Progenitor cell of endocrine pancreas (in vitro differentiated cells): ENCODE data around the gene IQCE. TPM values are rescaled to one million over a fixed set of nuclear protein-coding genes. Genes with fewer than 3 reads are reported as not detected.

Source experiments
- DNase-seq: peaks from one replicate; pipeline ENCODE4 v3.0.0; 2021; ENCODE audit warnings: low spot score; ENCODE audit not compliant: unreplicated experiment
- H3K27ac Mint-ChIP-seq: 2 replicates; pipeline ENCODE4 v1.8.0; 2021; ENCODE audit warnings: mild to moderate bottlenecking, moderate library complexity, mixed read lengths
- H3K27me3 Mint-ChIP-seq: 2 replicates; pipeline ENCODE4 v1.8.0; 2021; ENCODE audit warnings: mixed read lengths
- H3K36me3 Mint-ChIP-seq: 2 replicates; pipeline ENCODE4 v1.8.0; 2022; ENCODE audit warnings: mixed read lengths; ENCODE audit not compliant: insufficient read depth
- H3K4me1 Mint-ChIP-seq: 2 replicates; pipeline ENCODE4 v1.8.0; 2021; ENCODE audit warnings: low read depth, mixed read lengths
- H3K4me3 Mint-ChIP-seq: 2 replicates; pipeline ENCODE4 v1.8.0; 2021; ENCODE audit warnings: low read depth, mild to moderate bottlenecking, moderate library complexity, mixed read lengths
- H3K9me3 Mint-ChIP-seq: 2 replicates; pipeline ENCODE4 v1.8.0; 2021; ENCODE audit warnings: low read depth, mixed read lengths
- total RNA-seq: library from RNA; stranded (reverse); gene quantifications from 2 replicates; pipeline ENCODE4 v1.2.1, GENCODE V29; 2021
- TF ChIP-seq, protein P1 (sequence below): fragments of 200-600 bp; sonication (generic); IDR thresholded peaks from one replicate; pipeline ENCODE4 v1.5.0; 2021; ENCODE audit warnings: antibody characterized with exemption, mild to moderate bottlenecking; ENCODE audit not compliant: unreplicated experiment

The IQCE gene
- total RNA-seq, 1 donor from 2014 or later: 32.5 TPM

DNA sequence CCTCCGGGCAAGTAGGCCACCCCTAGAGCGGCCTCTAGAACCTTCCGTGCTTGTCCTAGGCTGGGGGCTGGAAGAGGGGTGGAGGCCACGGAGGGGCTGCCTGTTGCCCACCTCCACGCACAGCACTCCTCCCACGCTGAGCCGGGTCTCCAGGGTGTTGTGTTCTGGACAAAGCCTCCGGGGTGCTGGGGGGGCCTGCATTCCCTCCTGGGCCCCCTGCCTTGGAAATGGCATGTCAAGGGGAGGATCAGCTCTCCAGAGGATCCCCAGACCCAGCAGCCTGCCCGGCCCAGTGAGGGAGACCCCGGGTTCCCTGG lies 64.9 kb downstream of the IQCE start:
- Mint-ChIP-seq H3K27ac (no peak overlapping the region), H3K4me3 (no peak overlapping the region), H3K4me1 (peaks cover 10% of the 10 kb centered on the region), H3K9me3 (no peaks in the 10 kb centered on the region), H3K36me3 (no peaks in the 10 kb centered on the region), H3K27me3 (peaks cover 15% of the 10 kb centered on the region)
- TF ChIP-seq, protein P1, sequence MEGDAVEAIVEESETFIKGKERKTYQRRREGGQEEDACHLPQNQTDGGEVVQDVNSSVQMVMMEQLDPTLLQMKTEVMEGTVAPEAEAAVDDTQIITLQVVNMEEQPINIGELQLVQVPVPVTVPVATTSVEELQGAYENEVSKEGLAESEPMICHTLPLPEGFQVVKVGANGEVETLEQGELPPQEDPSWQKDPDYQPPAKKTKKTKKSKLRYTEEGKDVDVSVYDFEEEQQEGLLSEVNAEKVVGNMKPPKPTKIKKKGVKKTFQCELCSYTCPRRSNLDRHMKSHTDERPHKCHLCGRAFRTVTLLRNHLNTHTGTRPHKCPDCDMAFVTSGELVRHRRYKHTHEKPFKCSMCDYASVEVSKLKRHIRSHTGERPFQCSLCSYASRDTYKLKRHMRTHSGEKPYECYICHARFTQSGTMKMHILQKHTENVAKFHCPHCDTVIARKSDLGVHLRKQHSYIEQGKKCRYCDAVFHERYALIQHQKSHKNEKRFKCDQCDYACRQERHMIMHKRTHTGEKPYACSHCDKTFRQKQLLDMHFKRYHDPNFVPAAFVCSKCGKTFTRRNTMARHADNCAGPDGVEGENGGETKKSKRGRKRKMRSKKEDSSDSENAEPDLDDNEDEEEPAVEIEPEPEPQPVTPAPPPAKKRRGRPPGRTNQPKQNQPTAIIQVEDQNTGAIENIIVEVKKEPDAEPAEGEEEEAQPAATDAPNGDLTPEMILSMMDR: no peak
- DNase-seq: no peak

DNA sequence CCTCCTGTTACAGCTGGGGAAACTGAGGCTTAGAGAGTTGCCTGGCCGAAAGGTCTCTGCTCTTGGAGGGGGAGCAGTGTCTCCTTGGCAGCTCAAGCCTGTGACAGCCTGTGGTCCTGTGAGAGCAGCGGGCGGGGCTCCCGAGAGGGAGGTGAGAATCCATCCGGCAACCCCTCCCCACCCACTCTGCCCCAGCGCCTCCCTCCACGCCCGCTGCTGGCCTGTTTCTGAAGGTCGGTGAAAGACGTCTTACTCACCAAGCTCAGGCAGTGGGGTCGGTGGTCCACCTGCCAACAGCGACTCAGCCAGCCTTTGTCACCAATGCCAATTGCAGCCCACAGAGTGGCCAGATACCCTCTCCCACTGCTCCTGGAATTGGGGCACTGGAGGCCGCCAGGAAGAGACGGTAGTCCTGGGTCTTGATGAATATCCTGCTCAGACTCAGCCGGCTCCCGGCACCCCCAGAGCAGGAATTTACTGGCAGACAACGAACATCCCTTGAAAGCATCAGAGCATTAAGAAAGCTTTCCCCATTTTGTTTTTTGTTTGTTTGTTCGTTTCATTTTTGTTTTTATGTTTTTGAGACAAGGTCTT lies 65.6 kb downstream of the IQCE start:
- peaks cover 13% of the 10 kb centered on the region for H3K27me3 Mint-ChIP-seq
- no peaks in the 10 kb centered on the region for H3K36me3 Mint-ChIP-seq
- H3K4me1 Mint-ChIP-seq: peaks cover 10% of the 10 kb centered on the region
- DNase-seq: no peak
- TF ChIP-seq, protein P1: no peak
- H3K4me3 Mint-ChIP-seq: no peak overlapping the region
- H3K9me3 Mint-ChIP-seq: no peaks in the 10 kb centered on the region
- no peak overlapping the region for H3K27ac Mint-ChIP-seq

DNA sequence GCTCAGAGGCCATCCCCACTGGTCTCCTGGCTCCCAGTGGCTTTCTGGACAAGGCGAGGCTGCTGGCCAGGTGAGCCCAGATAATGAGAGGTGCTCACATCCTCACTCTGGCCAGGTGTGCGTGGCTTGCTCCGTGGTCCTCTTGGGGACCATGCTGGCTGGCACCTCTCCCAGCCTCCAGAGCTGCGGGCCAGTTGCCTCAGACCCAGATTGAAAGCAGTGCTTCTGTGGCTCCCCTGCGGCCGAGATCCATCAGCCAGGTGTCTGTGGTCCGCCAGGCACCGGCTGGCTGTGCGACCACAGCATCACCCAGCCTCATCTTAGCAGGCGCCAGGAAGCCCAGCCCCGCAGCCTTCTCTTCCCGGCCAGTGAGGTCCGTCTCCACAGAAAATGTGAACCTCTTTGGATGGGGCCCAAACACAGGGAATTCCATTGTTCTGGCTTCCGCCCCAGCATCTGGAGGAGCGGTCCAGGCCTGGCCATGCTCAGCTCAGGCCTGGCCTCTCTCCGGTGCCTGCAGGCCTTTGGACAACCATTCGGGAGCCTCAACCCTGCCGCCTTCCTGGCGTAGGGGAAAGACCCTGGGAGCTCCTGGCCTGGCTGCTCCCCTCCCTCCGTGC lies 67.8 kb downstream of the IQCE start:
- H3K4me1 Mint-ChIP-seq: peaks cover 10% of the 10 kb centered on the region
- peaks cover 3% of the 10 kb centered on the region for H3K27me3 Mint-ChIP-seq
- H3K36me3 Mint-ChIP-seq: no peaks in the 10 kb centered on the region
- TF ChIP-seq, protein P1: no peak
- no peak for DNase-seq
- no peaks in the 10 kb centered on the region for H3K9me3 Mint-ChIP-seq
- no peak overlapping the region for H3K27ac Mint-ChIP-seq
- no peak overlapping the region for H3K4me3 Mint-ChIP-seq

DNA sequence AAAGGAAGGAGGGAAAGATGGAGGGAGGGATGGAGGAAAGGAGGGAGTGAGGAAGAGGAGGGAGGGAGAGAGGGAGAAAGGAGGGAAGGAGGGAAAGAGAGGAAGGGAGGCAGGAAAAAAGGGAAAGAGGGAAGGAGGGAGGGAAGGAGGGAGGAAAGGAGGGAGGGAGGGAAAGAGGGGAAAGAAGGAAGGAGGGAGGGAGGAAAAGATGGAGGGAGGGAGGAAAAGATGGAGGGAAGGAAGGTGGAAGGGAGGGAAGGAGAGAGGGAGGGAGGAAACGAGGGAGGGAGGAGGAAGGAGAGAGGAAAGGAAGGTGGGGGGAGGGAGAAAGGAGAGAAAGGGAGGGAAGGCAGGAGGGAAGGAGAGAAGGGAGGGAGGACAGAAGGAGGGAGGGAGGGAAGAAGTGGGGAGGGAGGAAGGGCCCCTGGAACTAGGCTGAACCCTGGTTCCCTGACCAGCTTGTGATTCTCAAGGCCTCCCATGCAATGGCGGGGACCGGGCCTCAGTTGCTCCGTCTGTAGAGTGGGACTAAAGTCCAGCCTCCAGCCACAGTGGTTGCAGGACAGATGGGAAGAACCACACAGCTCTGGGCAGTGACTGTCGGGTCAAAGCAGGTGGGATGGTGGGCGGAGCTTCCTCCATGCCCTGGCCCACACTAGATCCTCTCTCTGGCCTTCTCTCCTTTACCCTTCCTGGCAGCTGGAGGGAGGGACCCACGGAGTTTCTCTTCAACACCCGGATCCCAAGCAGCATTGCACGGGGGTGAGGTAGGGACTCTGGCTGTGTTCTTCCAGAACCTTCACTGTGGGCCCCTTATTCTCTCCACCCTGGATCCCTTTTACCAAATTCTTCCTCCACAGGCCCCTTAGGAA lies 68.7 kb downstream of the IQCE start:
- no peak for DNase-seq
- H3K27me3 Mint-ChIP-seq: peaks cover 3% of the 10 kb centered on the region
- no peaks in the 10 kb centered on the region for H3K9me3 Mint-ChIP-seq
- TF ChIP-seq, protein P1: no peak
- peaks cover 6% of the 10 kb centered on the region for H3K4me1 Mint-ChIP-seq
- H3K27ac Mint-ChIP-seq: no peak overlapping the region
- H3K4me3 Mint-ChIP-seq: no peak overlapping the region
- H3K36me3 Mint-ChIP-seq: no peaks in the 10 kb centered on the region

DNA sequence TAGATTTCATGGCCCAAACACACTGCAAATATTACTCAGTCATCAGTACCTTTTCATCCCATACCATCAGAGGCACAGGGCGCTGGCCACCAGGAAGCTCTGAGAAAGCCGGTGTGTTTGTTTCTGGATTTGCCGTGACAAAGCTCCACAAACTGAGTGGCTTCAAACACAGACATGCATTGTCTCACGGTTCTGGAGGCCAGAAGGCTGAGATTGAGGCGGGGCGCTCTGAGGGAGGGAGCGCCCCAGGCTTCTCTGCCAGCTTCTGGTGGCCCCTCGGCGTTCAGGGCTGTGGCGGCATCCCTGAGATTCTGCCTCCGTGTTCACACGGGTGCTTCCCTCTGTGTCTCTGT lies 69.3 kb downstream of the IQCE start:
- no peak for DNase-seq
- Mint-ChIP-seq H3K9me3 (no peaks in the 10 kb centered on the region), H3K27ac (no peak overlapping the region), H3K36me3 (no peaks in the 10 kb centered on the region), H3K4me3 (no peak overlapping the region), H3K4me1 (peaks cover 6% of the 10 kb centered on the region), H3K27me3 (peaks cover 3% of the 10 kb centered on the region)
- TF ChIP-seq, protein P1: no peak
